RWPE2 (cell line): Measurements from ENCODE around the gene USP5.
"Not testable (repeated sequence)": the region's sequence is repeated elsewhere in the genome, so short reads cannot be mapped to it uniquely, and the experiment has no call there.

Source experiments
- ATAC-seq: fragments of 200-7000 bp; cut with Tn5 transposase; 3 replicates; pipeline ENCODE4 v1.9.1; 2021; ENCODE audit warnings: low read depth
- DNase-seq: peaks from one replicate; pipeline ENCODE4 v3.0.0-alpha.2; 2020; ENCODE audit warnings: low spot score
- H3K27ac ChIP-seq: fragments of 450-650 bp; 2 replicates; pipeline ENCODE4 v1.5.1; 2017; ENCODE audit warnings: mild to moderate bottlenecking; ENCODE audit not compliant: poor library complexity, severe bottlenecking
- H3K27me3 ChIP-seq: fragments of 250-450 bp; sonication (Bioruptor Pico); 2 replicates; pipeline ENCODE4 v1.5.1; 2021; ENCODE audit warnings: mild to moderate bottlenecking, moderate library complexity; ENCODE audit not compliant: insufficient read depth, poor library complexity, severe bottlenecking
- H3K36me3 ChIP-seq: fragments of 250-450 bp; sonication (Bioruptor Pico); 2 replicates; pipeline ENCODE4 v1.5.1; 2020; ENCODE audit warnings: low read depth, mild to moderate bottlenecking, moderate library complexity
- H3K4me1 ChIP-seq: fragments of 250-450 bp; sonication (Bioruptor Pico); 2 replicates; pipeline ENCODE4 v1.5.1; 2021; ENCODE audit warnings: mild to moderate bottlenecking, moderate library complexity; ENCODE audit not compliant: insufficient read depth, poor library complexity, severe bottlenecking
- H3K4me3 ChIP-seq: fragments of 250-450 bp; sonication (Bioruptor Pico); 2 replicates; pipeline ENCODE4 v1.5.1; 2021; ENCODE audit warnings: mild to moderate bottlenecking, moderate library complexity; ENCODE audit not compliant: severe bottlenecking
- H3K9me3 ChIP-seq: fragments of 250-450 bp; sonication (Bioruptor Pico); 2 replicates; pipeline ENCODE4 v1.5.1; 2021; ENCODE audit warnings: mild to moderate bottlenecking, moderate library complexity; ENCODE audit not compliant: severe bottlenecking
- TF ChIP-seq, protein P1 (sequence below): fragments of 450-650 bp; IDR thresholded peaks from one replicate; pipeline ENCODE4 v1.5.1; 2017; ENCODE audit warnings: mild to moderate bottlenecking, moderate library complexity; ENCODE audit not compliant: poor library complexity, severe bottlenecking

USP5 gene

DNA sequence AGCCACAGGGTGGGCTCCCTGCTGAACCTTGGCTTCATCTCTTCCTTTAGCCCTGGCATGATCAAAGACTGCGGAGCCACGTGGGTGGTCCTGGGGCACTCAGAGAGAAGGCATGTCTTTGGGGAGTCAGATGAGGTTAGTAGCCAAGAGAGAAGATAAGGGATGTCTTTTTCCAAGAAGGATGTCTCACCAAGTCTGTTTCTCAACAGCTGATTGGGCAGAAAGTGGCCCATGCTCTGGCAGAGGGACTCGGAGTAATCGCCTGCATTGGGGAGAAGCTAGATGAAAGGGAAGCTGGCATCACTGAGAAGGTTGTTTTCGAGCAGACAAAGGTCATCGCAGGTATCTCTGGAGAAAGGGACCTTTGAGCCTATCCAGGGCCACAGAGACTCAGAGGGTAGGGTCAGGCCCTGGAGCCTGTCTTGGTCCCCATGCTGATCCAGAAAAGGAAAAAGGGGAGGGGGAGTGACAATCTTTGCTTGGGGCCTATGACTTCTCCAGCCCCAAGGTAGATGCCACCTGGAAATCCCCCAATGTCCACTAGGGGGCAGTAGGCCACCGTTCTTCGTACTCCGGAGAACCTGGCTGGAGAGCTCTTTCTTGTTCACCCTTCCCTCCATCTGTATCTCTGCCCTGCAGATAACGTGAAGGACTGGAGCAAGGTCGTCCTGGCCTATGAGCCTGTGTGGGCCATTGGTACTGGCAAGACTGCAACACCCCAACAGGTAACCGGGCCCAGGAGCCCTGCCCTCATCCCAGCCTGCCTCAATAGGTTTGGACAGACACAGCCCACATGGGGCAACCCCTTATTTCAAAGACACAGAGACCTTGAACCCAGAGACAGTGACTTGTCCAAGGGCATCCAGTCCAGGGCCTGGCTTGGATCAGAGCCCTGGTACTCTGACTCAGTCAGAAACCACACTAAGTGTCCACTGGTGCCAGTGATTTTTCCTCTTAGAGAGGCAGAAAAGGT is 17.4 kb downstream of the USP5 start:
- H3K4me1 ChIP-seq = peaks cover 6% of the 10 kb centered on the region
- DNase-seq = no peak
- peaks cover 45% of the 10 kb centered on the region for H3K36me3 ChIP-seq
- no peak for ATAC-seq
- peak overlapping the region; percentile 97 for H3K4me3 ChIP-seq
- peak overlapping the region; percentile 88 for H3K27ac ChIP-seq
- no peaks in the 10 kb centered on the region for H3K9me3 ChIP-seq
- no peaks in the 10 kb centered on the region for H3K27me3 ChIP-seq
- TF ChIP-seq, protein P1, sequence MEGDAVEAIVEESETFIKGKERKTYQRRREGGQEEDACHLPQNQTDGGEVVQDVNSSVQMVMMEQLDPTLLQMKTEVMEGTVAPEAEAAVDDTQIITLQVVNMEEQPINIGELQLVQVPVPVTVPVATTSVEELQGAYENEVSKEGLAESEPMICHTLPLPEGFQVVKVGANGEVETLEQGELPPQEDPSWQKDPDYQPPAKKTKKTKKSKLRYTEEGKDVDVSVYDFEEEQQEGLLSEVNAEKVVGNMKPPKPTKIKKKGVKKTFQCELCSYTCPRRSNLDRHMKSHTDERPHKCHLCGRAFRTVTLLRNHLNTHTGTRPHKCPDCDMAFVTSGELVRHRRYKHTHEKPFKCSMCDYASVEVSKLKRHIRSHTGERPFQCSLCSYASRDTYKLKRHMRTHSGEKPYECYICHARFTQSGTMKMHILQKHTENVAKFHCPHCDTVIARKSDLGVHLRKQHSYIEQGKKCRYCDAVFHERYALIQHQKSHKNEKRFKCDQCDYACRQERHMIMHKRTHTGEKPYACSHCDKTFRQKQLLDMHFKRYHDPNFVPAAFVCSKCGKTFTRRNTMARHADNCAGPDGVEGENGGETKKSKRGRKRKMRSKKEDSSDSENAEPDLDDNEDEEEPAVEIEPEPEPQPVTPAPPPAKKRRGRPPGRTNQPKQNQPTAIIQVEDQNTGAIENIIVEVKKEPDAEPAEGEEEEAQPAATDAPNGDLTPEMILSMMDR = peak; percentile 91

DNA sequence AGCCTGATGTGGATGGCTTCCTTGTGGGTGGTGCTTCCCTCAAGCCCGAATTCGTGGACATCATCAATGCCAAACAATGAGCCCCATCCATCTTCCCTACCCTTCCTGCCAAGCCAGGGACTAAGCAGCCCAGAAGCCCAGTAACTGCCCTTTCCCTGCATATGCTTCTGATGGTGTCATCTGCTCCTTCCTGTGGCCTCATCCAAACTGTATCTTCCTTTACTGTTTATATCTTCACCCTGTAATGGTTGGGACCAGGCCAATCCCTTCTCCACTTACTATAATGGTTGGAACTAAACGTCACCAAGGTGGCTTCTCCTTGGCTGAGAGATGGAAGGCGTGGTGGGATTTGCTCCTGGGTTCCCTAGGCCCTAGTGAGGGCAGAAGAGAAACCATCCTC is 18.4 kb downstream of the USP5 start:
- H3K4me1 ChIP-seq, H3K4me3 ChIP-seq, H3K27me3 ChIP-seq, ATAC-seq, H3K9me3 ChIP-seq, DNase-seq: not testable (repeated sequence)
- peaks cover 37% of the 10 kb centered on the region for H3K36me3 ChIP-seq
- H3K27ac ChIP-seq = peak overlapping the region; percentile 88

DNA sequence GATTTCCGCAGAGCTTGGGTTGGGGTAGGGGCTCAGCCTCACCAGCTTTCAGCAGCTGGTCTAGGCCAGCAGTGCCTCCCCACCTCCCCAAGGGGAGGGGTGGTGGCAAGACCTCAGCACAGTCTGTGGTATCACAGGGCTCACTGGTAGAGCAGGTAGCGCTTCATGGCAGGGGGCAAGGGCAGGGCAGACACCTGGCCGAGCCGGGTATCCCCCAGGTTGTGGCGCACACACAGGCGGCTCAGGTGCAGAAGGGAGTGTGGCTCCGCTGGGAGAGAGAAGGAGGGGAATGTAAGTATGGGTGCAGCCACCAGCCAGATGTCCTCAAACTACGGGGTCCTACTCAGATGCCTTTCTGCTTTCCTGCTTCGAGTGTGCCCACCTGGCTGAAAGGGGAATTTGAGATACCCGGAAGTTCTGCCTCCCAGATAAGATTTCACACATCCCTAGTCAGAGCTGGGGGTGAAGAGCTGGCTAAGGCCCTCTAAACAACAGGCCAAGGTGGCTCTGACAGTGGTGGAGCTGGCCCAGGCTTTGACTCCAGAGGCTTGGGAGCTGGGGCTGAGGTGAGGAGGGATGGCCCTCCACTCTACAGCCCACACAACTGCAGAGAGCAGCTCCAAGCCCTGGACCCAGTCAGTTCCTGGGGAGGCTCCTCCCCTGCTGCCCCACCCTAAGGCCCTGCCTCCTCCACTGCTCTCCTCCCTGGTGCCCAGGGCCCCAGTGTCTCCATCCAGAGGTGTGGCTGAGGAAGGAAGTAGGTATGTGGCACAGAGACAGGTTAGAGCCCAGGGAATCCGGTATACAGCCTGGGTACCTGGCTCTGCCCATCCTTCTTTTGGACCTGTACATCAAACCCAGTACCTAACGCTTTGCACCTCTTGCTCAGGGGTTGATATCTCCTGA is 19.4 kb downstream of the USP5 start:
- no peaks in the 10 kb centered on the region for H3K9me3 ChIP-seq
- H3K27ac ChIP-seq = peak overlapping the region; percentile 88
- TF ChIP-seq, protein P1 = no peak
- H3K4me1 ChIP-seq = peaks cover 6% of the 10 kb centered on the region
- peak; percentile 63 for ATAC-seq
- DNase-seq = peak; percentile 81
- peak overlapping the region; percentile 49 for H3K4me3 ChIP-seq
- H3K27me3 ChIP-seq = no peaks in the 10 kb centered on the region
- peaks cover 31% of the 10 kb centered on the region for H3K36me3 ChIP-seq

DNA sequence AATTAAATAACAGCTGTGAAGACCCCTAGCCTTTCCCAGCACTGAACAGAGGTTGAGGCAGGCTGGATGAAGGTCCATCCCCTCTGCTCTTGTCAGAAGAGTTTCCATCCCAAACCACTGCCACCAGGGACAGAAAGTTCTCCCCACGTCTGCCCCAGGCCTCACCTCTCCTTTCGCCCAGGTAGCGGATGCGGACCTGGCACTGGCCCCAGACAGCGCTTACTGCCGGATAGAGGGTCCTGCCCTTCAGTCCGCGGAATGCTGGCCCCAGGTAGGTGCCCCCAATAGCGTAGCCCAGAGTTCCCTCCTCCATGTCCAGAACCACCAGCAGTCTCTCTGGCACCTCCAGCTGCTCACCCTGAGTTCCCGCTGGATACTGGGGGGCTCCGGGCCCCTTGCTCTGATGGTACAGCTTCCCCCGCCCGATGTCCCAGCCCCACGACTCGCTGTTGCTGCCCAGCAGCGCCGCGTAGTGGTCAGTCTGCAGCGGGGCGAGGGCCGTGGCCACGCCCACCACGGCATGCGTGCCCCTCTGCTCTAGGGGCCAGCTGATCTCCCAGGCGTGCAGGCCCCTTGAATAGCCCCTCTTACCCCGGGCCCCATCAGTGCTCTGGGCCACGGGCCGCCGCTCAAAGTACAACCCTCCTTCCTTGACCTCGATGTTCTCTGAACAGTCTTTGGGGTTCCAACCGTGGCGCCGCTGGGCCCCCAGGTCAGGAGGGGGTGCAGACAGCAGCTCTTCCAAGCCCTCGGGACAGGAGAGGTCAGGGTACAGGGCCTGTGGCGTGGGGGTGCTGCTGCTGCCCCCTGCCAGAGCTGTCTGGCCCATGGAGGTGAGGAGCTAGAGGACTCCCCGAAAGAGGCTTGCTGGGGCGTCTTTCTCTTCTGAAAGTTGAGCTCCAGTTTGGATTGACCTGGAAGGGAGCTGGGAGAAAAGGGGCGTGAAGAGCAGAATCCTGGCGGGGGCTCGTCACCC is 20.4 kb downstream of the USP5 start:
- Histone ChIP-seq H3K27ac (peak overlapping the region; percentile 88), H3K36me3 (peaks cover 31% of the 10 kb centered on the region), H3K4me1 (peaks cover 6% of the 10 kb centered on the region), H3K27me3 (no peaks in the 10 kb centered on the region), H3K4me3 (peak overlapping the region; percentile 49), H3K9me3 (no peaks in the 10 kb centered on the region)
- TF ChIP-seq, protein P1 = peak; percentile 98
- DNase-seq = peak; percentile 80
- peak; percentile 25 for ATAC-seq
